ENCODE data around the gene GPC1. TPM values are rescaled to one million over a fixed set of nuclear protein-coding genes. Genes with fewer than 3 reads are reported as not detected.

The GPC1 gene
- total RNA-seq, 2 donors from 2014 or later: 80.7 to 447 TPM

- intact Hi-C loops (cut with DNase I): no loop called here
- Histone ChIP-seq H3K4me1 (replicated peaks) (no peaks in the 10 kb centered on the region), H3K27me3 (replicated peaks; ENCODE audit: insufficient read depth) (no peaks in the 10 kb centered on the region), H3K36me3 (no peaks in the 10 kb centered on the region), H3K27ac (no peak overlapping the region), H3K4me3 (no peak overlapping the region), H3K9me3 (no peaks in the 10 kb centered on the region)
- 79% methylated on average over 16 of the region's 28 CpGs for WGBS
- TF ChIP-seq, protein P1, sequence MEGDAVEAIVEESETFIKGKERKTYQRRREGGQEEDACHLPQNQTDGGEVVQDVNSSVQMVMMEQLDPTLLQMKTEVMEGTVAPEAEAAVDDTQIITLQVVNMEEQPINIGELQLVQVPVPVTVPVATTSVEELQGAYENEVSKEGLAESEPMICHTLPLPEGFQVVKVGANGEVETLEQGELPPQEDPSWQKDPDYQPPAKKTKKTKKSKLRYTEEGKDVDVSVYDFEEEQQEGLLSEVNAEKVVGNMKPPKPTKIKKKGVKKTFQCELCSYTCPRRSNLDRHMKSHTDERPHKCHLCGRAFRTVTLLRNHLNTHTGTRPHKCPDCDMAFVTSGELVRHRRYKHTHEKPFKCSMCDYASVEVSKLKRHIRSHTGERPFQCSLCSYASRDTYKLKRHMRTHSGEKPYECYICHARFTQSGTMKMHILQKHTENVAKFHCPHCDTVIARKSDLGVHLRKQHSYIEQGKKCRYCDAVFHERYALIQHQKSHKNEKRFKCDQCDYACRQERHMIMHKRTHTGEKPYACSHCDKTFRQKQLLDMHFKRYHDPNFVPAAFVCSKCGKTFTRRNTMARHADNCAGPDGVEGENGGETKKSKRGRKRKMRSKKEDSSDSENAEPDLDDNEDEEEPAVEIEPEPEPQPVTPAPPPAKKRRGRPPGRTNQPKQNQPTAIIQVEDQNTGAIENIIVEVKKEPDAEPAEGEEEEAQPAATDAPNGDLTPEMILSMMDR (IDR thresholded peaks at IDR 0.05): no peak
- TF ChIP-seq POLR2A (IDR thresholded peaks at IDR 0.05): no peak
- TF ChIP-seq POLR2AphosphoS5 (IDR thresholded peaks at IDR 0.05): no peak
- no peak for DNase-seq (ENCODE audit: low spot score)
These were observed 24.0 kb upstream of the GPC1 start for GRCh38 chr2:240411261-240412160.

DNA sequence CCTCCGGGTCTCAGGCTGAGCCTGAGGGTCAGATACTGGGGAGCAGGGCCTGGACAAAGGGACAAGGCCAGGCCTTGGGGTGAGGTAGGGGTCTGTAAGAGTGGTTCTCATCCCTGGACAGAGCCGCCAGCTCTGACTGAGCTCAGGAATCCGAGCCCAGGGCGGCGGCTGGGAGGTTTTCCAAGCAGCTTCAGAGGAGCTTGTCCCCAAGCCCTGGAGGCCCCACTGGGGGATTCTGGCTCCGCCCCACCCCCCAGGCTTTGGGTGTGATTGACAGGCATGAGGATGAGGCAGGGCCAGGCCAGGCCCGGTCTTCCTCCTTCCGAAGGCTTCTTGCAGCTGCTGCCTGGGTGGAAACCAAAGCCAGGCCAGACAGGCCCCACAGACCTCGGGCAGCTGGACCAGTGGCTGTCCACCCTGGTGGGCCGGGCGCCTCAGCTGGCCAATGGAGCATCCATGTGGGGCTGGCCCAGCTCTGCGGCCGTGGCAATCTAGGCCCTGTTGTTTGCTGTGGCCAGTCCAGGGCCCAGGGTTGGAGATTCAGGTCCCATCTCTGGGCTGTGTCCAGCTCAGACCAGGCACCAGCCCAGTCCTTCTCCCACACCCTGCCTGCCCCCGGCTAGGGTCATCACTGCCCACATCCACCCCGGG, 23.1 kb upstream of the GPC1 start:
- no peak for DNase-seq (ENCODE audit: low spot score)
- WGBS: 75% methylated on average over 15 of the region's 15 CpGs

GRCh38 chr2:240412975-240413812, 22.3 kb upstream of the GPC1 start:
- 95% methylated on average over 26 of the region's 26 CpGs for WGBS
- TF ChIP-seq POLR2AphosphoS5 (IDR thresholded peaks at IDR 0.05): no peak
- TF ChIP-seq, protein P1 (IDR thresholded peaks at IDR 0.05): no peak
- TF ChIP-seq POLR2A (IDR thresholded peaks at IDR 0.05): no peak
- intact Hi-C loops (cut with DNase I): no loop called here
- H3K36me3 ChIP-seq: no peaks in the 10 kb centered on the region
- H3K4me3 ChIP-seq: no peak overlapping the region
- no peak for DNase-seq (ENCODE audit: low spot score)
- H3K9me3 ChIP-seq: no peaks in the 10 kb centered on the region
- H3K27ac ChIP-seq: no peak overlapping the region
- no peaks in the 10 kb centered on the region for H3K27me3 ChIP-seq (replicated peaks; ENCODE audit: insufficient read depth)
- no peaks in the 10 kb centered on the region for H3K4me1 ChIP-seq (replicated peaks)

More for the DNA sequence above, 23.1 kb upstream of the GPC1 start:
- no peaks in the 10 kb centered on the region for H3K4me1 ChIP-seq (replicated peaks)
- H3K27ac ChIP-seq: no peak overlapping the region
- H3K4me3 ChIP-seq: no peak overlapping the region
- TF ChIP-seq, protein P1 (IDR thresholded peaks at IDR 0.05): no peak
- no peak for TF ChIP-seq POLR2A (IDR thresholded peaks at IDR 0.05)
- TF ChIP-seq POLR2AphosphoS5 (IDR thresholded peaks at IDR 0.05): no peak
- no peaks in the 10 kb centered on the region for H3K27me3 ChIP-seq (replicated peaks; ENCODE audit: insufficient read depth)
- H3K36me3 ChIP-seq: no peaks in the 10 kb centered on the region
- no peaks in the 10 kb centered on the region for H3K9me3 ChIP-seq
- intact Hi-C loops (cut with DNase I): no loop called here

- H3K4me1 ChIP-seq (replicated peaks): no peaks in the 10 kb centered on the region
- no peak overlapping the region for H3K27ac ChIP-seq
- intact Hi-C loops (cut with DNase I): no loop called here
- H3K9me3 ChIP-seq: no peaks in the 10 kb centered on the region
- no peak overlapping the region for H3K4me3 ChIP-seq
- no peak for DNase-seq (ENCODE audit: low spot score)
- no peaks in the 10 kb centered on the region for H3K36me3 ChIP-seq
- 86% methylated on average over 4 of the region's 4 CpGs for WGBS
- TF ChIP-seq, protein P1 (IDR thresholded peaks at IDR 0.05): no peak
- TF ChIP-seq POLR2A (IDR thresholded peaks at IDR 0.05) (no peak), POLR2AphosphoS5 (IDR thresholded peaks at IDR 0.05) (no peak)
- no peaks in the 10 kb centered on the region for H3K27me3 ChIP-seq (replicated peaks; ENCODE audit: insufficient read depth)
These were observed 21.5 kb upstream of the GPC1 start for GRCh38 chr2:240413813-240414429.
